Adrenal gland (tissue), 5 donors: ENCODE measurements around the gene MED1.

Experiments used
- CTCF ChIP-seq, 6 experiments: fragments of 450-650 bp in 4 of 6; fragments of 200-600 bp in 2 of 6; sonication (generic) in 1 of 6; IDR thresholded peaks; 1 replicate in 5 of 6; 2 replicates in 1 of 6; pipeline versions ENCODE4 v1.5.1 to v1.8.0; 2016 to 2021; ENCODE audit warnings: antibody characterized with exemption in 6 of 6, mild to moderate bottlenecking in 2 of 6, moderate library complexity in 1 of 6
- POLR2A ChIP-seq, 2 donors: fragments of 450-650 bp; IDR thresholded peaks; one replicate each; pipeline ENCODE4 v1.6.1; 2017; ENCODE audit warnings: antibody characterized with exemption in 2 of 2, mild to moderate bottlenecking in 2 of 2, moderate library complexity in 1 of 2
- donor health status: DM: no; HTN: no; CAD: no.

GRCh38 chr17:39402890-39403605, 48.0 kb downstream of the MED1 start:
- TF ChIP-seq CTCF (IDR thresholded peaks at IDR 0.05): no peak
- no peak for TF ChIP-seq POLR2A (IDR thresholded peaks at IDR 0.05)
